ENCODE results near the gene ZNF738.
"Not testable (repeated sequence)": the region's sequence is repeated elsewhere in the genome, so short reads cannot be mapped to it uniquely, and the experiment has no call there.

The ZNF738 gene

DNA sequence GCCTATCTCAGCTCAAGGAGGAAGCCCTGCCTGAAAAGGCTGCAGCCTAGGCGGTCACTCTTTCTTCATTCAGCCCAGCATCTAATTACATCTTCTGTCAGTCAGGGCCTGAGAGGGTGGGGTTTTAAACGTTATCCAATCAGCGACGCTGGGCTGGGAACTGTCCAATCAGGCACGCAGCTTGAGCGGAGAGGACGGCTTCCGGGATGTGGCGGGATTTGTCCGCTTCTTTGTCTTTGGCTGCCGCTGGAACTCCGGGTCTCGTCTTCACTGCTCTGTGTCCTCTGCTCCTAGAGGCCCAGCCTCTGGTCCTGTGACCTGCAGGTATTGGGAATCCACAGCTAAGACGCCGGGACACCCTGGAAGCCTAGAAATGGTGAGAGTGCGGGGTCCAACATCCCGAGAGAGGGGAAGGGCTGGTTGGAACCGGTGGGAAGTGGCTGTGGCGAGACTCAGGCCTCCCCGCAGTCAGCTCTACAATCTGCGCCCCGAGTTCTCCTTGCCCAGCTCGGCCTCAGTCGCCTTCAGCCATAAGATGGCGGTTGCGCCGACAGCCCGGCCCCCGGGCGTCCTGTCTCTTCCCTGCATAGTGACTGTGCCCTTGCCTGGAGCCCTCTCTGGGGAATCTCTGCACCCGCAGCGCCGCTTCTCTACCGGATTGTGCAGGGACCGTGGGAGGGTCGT is at the start of gene ZNF738:
Gene ZNF738, plus strand, starts transcription at position 233 of the 684 bp plus-strand sequence. Its CDS starts 141 bp downstream, at position 374.
- peak; percentile 79 for DNase-seq

DNA sequence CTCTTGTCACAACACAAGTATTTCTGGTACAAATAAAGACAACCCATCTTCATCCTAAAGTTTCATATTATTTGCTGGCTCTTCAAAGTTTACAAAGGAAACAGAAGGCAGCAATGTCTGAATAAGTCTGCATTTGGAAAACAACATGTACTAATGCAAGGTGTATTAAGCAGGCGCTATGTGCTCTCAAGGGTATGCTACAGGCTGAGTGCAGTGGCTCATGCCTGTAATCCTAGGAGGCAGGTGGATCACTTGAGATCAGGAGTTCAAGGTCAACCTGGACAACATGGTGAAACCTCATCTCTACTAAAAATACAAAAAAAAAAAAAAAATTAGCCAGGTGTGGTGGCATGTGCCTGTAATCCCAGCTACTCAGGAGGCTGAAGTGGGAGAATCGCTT is 46.0 kb upstream of the ZNF738 start:
- DNase-seq: not testable (repeated sequence)

DNA sequence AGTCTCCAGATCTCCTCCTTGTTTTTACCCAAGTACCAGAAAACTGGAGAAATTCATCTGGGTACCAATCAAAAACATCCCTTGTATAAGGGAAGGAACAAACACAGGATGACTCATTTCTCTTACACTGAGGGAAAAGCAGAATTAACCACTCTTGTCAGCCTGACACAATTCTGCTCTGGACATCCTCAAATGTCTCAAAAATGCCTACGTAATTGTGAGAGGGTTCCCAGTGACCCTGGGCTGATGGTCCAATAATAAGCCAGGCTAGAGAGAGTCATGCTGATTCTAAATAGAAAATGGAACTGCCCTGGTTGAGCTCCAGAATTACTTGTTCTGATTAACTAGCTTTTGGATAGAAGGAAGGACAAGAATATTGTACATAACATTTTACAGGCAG is 44.1 kb upstream of the ZNF738 start:
- no peak for DNase-seq

DNA sequence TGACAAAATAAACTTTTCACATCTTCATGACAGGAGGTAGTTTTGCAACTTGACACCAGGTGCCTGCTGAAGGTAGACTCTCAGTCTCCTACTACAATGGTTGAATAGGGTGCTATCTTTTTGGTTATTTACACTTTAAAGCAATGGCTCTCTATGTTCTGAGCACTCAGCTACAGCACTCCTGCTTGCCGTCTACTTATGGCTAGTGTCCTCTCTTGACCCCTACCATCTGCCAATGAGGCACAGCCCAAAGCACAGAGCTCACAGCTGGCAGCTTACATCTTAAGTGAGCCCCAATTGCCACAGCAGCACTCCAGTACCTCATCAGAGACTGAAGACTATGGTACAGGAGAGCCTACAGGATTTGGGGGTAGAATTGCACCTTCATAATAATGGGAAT is 41.0 kb upstream of the ZNF738 start:
- no peak for DNase-seq

DNA sequence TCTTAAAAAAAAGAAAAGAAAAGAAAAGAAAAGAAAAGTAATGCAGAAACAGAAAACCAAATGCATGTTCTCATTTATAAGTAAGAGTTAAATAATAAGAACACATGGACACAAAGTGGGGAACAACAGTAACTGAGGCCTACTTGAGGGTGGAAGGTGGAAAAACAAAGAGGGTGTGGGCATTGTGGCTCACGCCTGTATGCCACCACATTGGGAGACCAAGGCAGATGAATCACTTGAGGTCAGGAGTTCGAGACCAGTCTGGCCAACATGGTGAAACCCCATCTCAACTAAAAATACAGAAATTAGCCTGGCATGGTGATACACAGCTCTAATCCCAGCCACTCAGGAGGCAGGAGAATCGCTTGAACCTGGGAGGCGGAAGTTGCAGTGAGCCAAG is 37.7 kb upstream of the ZNF738 start:
- no peak for DNase-seq

DNA sequence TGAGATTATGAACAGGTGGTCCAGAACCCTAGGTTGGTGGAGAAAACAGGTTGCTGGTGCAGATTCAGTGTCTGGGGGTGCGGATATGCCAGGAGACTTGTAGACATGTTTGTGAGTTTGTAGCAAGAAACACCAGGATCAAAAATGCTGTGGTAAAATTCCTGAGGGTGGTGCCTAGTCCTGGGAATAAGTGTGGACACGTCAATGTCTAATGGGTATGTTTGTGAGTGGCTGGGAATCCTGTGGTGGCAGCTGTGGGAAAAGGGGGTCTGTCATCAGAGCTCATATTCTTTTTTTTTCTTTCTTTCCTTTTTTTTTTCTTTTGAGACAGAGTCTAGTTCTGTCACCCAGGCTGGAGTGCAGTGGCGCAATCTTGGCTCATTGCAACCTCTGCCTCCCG is 36.8 kb upstream of the ZNF738 start:
- no peak for DNase-seq

DNA sequence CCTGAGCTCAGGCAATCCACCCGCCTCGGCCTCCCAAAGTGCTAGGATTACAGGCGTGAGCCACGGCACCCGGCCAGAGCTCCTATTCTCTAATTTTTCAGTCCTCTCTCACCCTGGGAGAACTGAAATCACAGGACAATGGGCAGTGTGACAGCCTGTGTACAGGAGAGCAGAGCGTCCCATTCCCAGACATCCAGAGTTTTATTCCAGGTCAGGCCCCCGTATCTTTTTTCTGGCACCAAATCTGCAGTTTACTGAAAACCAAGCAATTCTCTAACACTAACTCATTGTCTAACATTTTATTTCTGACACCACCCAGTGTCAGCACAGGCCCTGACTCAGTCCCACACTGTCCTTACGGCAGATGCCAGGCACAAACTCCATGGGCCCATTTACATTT is 36.3 kb upstream of the ZNF738 start:
- DNase-seq: no peak

DNA sequence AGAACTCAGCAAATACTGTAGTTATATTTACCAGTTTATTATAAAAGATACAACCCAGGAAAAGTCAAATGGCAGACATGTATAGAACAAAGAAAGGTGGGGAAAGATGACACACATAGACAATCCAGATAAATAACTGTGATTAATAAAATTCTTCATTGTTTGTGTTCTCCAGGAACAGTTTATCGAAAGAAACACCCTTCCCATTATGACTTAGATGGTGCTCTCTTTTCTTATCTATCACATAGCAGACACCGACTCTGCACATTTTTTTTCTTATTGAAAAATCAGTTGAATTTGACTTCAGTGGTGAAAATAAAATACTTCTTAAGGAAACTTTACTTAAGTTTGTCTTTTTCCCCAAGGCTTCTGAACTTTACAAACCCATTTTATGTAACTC is 35.8 kb upstream of the ZNF738 start:
- no peak for DNase-seq

DNA sequence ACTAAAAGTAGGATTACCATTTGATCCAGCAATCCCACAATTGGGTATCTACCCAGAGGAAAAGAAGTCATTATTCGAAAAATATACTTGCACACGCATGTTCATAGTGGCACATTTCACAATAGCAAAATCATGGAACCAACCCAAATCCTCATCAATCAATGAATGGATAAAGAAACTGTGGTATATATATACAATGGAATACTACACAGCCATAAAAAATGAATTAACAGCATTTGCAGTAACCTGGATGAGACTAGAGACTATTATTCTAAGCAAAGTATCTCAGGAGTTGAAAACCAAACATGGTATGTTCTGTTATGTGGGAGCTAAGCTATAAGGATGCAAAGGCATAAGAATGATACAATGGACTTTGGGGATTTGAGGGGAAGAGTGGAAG is 32.6 kb upstream of the ZNF738 start:
- DNase-seq: no peak

DNA sequence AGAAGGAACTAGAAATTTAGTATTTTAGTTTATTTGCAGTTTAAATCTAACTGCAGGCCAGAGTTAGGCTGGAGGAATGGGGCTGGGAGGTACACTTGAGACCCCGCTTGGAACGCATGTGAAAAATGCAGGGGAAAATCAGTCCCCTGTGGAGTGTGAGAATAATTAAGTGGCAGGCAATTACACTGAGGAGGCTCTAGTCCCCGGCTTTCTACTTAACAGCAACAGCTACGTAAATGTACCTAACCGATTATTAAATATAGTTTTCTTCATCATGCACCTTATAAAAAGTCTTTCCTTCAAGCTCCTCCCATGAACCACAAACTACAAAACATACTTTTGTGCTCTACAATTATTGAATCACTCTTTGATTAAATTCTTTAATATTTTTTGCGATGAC is 30.4 kb upstream of the ZNF738 start:
- no peak for DNase-seq

DNA sequence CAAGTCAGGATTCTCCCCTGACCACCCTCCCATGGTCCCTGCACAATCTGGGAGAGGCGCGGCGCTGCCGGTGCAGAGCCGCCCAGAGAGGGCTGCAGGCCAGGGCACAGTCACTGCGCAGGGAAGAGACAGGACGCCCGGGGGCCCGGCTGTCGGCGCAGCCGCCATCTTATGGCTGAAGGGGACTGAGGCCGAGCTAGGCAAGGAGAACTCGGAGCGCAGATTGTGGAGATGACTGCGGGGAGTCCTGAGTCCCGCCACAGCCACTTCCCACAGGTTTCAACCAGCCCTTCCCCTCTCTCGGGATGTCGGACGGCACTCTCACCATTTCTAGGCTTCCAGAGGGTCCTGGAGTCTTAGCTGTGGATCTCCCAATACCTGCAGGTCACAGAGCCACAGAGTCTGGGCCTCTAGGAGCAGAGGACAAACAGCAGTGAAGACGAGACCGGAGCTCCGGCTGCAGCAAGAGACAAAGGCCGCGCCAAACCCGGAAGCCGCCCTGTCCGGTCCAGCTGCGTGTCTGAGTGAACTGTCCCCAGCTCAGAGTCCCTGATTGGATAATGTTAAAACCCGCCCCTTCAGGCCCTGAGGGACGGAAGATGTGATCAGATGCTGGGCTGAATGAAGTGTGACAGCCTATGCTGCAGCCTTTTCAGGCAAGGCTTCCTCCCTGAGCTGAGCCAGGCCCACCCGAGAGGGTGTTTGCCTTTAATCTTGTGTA is 29.8 kb upstream of the ZNF738 start, which contains the start of gene ZNF708:
Gene ZNF708, minus strand, starts transcription at position 526 of the 721 bp plus-strand sequence. Its CDS starts 198 bp downstream, at position 328.
- DNase-seq: peak; percentile 60

DNA sequence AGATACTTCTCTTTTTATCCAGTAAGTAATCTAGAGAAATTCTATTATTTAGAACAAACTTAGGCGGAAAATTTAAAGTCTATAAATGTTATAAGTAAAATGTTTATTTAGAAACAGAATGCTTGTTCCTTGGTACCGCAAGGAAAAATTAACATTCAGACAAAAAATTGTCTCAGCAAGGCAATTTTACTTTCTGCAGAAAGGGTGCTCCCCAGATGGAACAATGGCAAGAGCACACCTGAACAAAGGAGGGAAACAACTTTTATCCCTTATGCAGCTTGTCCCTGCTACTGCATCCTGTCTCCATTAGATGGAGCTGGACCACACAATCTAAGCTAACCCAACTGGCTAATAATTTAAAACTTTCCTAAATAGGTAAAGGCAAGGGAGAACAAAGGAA is 23.1 kb upstream of the ZNF738 start:
- no peak for DNase-seq

DNA sequence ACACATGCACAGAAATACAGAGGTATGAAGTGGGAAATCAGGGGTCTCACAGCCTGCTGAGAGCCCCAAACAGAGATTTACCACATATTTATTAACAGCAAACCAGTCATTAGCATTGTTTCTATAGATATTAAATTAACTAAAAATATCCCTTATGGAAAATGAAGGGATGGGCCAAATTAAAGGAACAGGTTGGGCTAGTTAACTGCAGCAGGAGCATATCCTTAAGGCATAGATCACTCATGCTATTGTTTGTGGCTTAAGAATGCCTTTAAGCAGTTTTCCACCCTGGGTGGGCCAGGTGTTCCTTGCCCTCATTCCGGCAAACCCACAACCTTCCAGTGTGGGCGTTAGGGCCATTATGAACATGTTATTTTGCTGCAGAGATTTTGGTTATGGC is 14.0 kb upstream of the ZNF738 start:
- not testable (repeated sequence) for DNase-seq

DNA sequence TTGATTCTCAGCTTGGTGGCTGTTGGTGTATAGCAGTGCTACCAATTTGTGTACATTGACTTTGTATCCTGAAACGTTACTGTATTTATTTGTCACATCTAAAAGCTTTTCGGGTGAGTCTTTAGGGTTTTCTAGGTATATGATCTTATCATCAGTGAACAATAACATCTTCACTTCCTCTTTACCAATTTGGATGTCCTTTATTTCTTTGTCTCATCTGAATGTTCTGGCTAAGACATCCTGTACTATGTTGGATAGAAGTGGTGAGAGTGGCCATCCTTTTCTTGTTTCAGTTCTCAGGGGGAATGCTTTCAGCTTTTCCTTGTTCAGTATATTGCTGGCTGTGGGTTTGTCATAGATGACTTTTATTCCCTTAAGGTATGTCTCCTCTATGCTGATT is 6.0 kb upstream of the ZNF738 start:
- no peak for DNase-seq

DNA sequence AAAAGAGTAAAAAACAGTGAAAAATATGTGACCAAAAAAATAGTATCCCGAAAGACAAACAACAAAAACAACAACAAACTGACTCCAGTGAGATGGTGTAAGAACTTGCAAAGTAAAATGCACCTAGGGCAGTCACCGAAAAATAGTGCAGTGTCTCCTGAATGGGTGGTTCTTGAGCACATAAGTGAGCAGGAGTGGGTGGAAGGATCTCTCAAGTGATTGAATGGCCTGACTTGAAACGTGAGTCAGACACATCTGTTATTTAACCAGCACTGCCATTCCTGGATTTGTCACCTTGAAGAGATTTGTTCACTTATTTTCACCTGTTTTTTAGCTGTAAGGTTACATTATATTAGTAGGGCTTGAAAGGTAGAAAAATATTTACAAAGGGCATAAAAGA is 3.5 kb downstream of the ZNF738 start:
- DNase-seq: no peak

DNA sequence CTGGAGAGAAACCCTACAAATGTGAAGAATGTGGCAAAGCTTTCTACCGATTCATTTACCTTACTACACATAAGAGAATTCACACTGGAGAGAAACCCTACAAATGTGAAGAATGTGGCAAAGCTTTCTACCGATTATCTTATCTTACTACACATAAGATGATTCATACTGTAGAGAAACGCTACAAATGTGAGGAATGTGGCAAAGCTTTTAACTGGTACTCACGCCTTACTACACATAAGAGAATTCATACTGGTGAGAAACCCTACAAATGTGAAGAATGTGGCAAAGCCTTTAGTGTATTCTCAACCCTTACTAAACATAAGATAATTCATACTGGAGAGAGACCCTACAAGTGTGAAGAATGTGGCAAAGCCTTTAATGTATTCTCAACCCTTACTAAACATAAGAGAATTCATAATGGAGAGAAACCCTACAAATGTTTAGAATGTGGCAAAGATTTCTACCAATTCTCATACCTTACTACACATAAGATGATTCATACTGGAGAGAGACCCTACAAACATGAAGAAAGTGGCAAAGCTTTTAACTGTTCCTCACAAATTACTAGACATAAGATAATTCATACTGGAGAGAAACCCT is 25.3 kb downstream of the ZNF738 start:
- DNase-seq: no peak

DNA sequence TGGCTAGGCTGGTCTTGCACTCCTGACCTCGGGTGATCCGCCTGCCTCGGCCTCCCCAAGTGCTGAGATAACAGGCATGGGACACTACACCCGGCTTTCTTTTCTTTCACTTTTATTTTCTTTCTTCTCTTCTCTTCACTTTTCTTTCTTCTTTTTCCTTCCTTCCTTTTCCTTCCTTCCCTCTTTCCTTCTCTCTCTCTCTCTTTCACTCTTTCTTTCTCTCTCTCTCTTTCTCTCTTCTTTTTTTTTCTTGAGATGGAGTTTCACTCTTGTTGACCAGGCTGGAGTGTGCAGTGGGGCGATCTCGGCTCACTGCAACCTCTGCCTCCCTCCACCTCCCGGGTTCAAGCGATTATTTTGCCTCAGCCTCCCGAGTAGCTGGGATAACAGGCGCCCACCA is 37.3 kb downstream of the ZNF738 start:
- DNase-seq: no peak

DNA sequence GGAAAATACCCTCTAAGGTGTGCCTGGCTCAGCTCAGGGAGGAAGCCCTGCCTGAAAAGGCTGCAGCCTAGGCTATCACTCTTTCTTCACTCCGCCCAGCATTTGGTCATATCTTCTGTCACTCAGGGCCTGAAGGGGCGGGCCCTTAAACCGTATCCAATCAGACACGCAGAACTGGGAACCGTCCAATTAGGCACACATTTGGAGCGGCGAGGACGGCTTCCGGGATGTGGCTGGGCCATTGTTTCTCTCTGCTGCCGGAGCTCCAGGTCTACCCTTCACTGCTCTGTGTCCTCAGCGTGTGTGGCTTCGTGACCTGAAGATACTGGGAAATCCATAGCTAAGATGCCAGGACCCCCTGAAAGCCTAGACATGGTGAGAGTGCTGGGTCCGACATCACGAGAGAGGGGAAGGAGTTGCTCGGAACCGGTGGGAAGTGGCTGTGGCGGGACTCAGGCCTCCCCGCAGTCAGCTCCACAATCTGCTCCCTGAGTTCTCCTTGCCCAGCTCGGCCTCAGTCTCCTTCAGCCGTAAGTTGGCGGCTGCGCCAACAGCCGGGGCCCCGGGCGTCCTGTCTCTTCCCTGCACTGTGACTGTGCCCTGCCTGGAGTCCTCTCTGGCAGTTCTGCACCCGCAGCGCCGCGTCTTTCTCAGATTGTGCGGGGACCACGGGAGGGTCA is 38.2 kb downstream of the ZNF738 start, which contains the start of gene ZNF493:
Gene ZNF493, plus strand, starts transcription at position 241 of the 680 bp plus-strand sequence. Its CDS starts 105 bp downstream, at position 346.
- DNase-seq: peak; percentile 87

DNA sequence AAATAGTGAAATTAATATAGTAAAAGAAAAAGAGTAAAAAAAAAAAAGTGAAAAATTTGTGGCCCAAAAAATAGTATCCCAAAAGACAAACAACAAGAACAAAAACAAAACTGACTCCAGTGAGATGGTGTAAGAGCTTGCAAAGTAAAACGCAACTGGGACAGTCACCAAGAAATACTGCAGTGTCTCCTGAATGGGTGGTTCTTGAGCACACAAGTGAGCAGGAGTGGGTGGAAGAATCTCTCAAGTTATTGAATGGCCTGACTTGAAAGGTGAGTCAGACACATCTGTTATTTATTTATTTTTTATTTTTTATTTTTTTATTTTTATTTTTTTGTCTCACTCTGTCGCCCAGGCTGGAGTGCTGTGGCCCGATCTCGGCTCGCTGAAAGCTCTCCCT is 40.1 kb downstream of the ZNF738 start:
- DNase-seq: no peak

DNA sequence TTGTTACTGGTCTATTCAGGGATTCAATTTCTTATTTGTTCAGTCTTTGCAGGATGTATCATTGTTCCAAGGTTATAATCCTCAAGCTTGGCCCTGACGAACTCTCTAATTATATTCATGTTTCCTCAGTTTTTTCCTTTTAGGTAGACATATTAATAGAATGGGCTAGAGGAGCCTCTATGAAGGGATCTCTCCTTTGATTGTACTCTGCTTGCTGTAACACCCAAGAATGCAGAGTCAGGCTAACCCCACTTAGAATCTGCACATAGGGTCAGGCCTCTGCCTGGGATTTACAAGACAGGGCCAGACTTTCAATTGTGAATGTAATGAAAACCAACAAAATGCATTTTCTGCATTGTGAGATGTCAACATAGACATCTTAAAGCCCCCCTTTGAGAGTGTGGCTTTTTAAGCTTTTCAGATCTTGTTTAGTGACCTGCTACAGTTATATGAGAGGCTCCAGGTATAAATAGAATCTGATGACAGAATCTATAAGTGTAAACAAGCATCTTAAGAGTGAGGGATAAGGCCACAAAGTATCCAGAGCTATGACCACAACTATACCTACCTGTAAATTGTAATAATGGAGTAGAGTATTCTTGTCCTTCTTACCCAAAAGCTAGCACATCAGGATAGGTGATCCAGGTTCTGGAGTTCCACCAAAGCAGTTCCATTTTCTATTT is 43.6 kb downstream of the ZNF738 start:
- DNase-seq: no peak

DNA sequence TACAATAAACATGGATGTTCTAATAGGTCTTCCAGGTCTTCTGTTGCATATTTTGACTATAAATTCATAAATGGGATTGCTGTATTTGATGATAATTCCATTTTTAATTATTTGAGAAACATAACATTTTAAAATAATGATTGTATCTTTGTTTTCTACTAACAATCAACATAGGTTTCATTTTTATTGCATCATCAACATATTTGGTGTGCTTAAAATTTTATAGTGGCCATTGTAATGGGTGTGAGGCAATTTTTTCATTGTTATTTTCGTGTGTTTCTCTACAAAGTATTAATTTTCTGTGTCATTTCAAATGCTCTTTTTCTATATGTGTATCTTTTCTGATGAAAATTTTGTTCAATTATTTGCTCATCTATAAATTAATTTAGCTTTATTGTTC is 51.4 kb downstream of the ZNF738 start:
- no peak for DNase-seq

DNA sequence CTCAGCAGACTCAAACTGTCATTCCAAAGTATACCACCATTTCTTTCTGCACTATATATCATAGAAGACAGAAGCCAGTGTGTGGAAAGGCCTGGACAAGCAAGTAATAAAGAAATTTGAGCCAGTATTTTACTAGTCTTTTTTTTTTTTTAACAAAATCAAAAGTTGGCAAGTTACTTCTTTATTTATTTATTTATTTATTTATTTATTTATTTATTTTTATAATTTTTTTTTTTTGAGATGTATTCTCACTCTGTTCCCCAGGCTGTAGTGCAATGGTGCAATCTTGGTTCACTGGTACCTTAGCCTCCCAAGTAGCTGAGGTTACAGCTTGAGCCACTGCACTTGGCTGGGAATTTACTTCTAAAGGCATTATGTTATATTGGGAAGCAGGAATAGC is 63.4 kb downstream of the ZNF738 start:
- DNase-seq: no peak

Data from activated effector memory CD4-positive, alpha-beta T cell treated with Interleukin-2 at 50 U/mL for 16 hours (primary cell).